ENCODE results near the gene SPOCK1. TPM values are rescaled to one million over a fixed set of nuclear protein-coding genes. Genes with fewer than 3 reads are reported as not detected.

SPOCK1 gene
- total RNA-seq, 1 experiment from 2014 or later, result 10.9 TPM

- Histone ChIP-seq H3K79me2 (ENCODE audit: insufficient read depth, low read length) (no peaks in the 10 kb centered on the region), H2AFZ (ENCODE audit: low read length) (no peak overlapping the region), H2BK20ac (ENCODE audit: low read depth, low read length, poor library complexity, severe bottlenecking) (no peak overlapping the region), H3T11ph (ENCODE audit: low read length) (no peak overlapping the region), H3K4me2 (ENCODE audit: insufficient read depth, insufficient read length, low read length) (no peak overlapping the region), H2BK15ac (ENCODE audit: low read depth, low read length) (no peak overlapping the region), H3K9ac (ENCODE audit: extremely low read depth, insufficient read length, low read length) (no peak overlapping the region), H3K18ac (ENCODE audit: insufficient read length, low read depth, low read length) (no peak overlapping the region), H3K23me2 (ENCODE audit: insufficient read length, low read depth, low read length, poor library complexity, severe bottlenecking) (no peaks in the 10 kb centered on the region), H3K4ac (ENCODE audit: low read depth, low read length) (no peak overlapping the region), H3K56ac (ENCODE audit: insufficient read length, low read depth, low read length) (no peak overlapping the region), H2BK12ac (ENCODE audit: insufficient read length, low read depth, low read length) (no peak overlapping the region), H2AK5ac (ENCODE audit: insufficient read length, low read length) (no peak overlapping the region), H2BK120ac (ENCODE audit: low read depth, low read length, poor library complexity, severe bottlenecking) (no peak overlapping the region), H3K14ac (ENCODE audit: insufficient read depth, low read length) (no peak overlapping the region), H4K5ac (ENCODE audit: insufficient read length, low read depth, low read length) (no peak overlapping the region), H3K9me3 (ENCODE audit: control insufficient read depth, low read depth, low read length) (no peaks in the 10 kb centered on the region), H3K4me1 (ENCODE audit: insufficient read depth, low read length) (no peaks in the 10 kb centered on the region), H3K27me3 (ENCODE audit: insufficient read depth, low read length) (no peaks in the 10 kb centered on the region), H4K91ac (ENCODE audit: insufficient read length, low read depth, low read length) (no peak overlapping the region), H4K8ac (replicated peaks; ENCODE audit: insufficient read length, low read depth, low read length) (no peak overlapping the region), H4K20me1 (ENCODE audit: control insufficient read depth, insufficient read depth, insufficient read length) (no peaks in the 10 kb centered on the region), H3K23ac (ENCODE audit: insufficient read length, low read depth, low read length) (no peak overlapping the region), H3K27ac (ENCODE audit: insufficient read length, low read depth, low read length) (no peak overlapping the region), H3K79me1 (ENCODE audit: insufficient read depth, low read depth, low read length, poor library complexity, severe bottlenecking) (no peaks in the 10 kb centered on the region), H2BK5ac (ENCODE audit: insufficient read length, low read length) (no peak overlapping the region)
- DNase-seq, result no peak
- H3K4me1 Mint-ChIP-seq, result no peaks in the 10 kb centered on the region
- H3K36me3 Mint-ChIP-seq (ENCODE audit: insufficient read depth in 1 of 3, low read depth in 3 of 3), result no peaks in the 10 kb centered on the region
- no peaks in the 10 kb centered on the region for H3K9me3 Mint-ChIP-seq
- peaks cover 5% of the 10 kb centered on the region for H3K27me3 Mint-ChIP-seq (ENCODE audit: low read depth)
- WGBS (ENCODE audit: extremely low coverage, insufficient read length, low lambda C conversion rate), result no CpG with 5 or more reads among the region's 4 CpGs
- no peak overlapping the region for H3K4me3 Mint-ChIP-seq
- TF ChIP-seq, protein P1, sequence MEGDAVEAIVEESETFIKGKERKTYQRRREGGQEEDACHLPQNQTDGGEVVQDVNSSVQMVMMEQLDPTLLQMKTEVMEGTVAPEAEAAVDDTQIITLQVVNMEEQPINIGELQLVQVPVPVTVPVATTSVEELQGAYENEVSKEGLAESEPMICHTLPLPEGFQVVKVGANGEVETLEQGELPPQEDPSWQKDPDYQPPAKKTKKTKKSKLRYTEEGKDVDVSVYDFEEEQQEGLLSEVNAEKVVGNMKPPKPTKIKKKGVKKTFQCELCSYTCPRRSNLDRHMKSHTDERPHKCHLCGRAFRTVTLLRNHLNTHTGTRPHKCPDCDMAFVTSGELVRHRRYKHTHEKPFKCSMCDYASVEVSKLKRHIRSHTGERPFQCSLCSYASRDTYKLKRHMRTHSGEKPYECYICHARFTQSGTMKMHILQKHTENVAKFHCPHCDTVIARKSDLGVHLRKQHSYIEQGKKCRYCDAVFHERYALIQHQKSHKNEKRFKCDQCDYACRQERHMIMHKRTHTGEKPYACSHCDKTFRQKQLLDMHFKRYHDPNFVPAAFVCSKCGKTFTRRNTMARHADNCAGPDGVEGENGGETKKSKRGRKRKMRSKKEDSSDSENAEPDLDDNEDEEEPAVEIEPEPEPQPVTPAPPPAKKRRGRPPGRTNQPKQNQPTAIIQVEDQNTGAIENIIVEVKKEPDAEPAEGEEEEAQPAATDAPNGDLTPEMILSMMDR (conservative IDR thresholded peaks at IDR 0.05), result no peak
- H3K27ac Mint-ChIP-seq, result no peak overlapping the region
Measured at GRCh38 chr5:137506296-137506695, 7.2 kb upstream of the SPOCK1 start.

All from H9 (cell line).